ENCODE data around the gene FLNB.

FLNB gene

GRCh38 chr3:58008141-58009025 lies at the start of gene FLNB:
TSS of gene FLNB (plus strand) at chr3:58008422. CDS start at chr3:58008565, 143 bp downstream.
- DNase-seq (ENCODE audit: low read depth): peak; percentile 33

GRCh38 chr3:57958642-57959422 lies 49.4 kb upstream of the FLNB start:
- DNase-seq (ENCODE audit: low read depth): no peak

- no peak for DNase-seq (ENCODE audit: low read depth)
These were observed 48.6 kb upstream of the FLNB start for GRCh38 chr3:57959423-57960173.

GRCh38 chr3:57960174-57960505 lies 48.1 kb upstream of the FLNB start:
- DNase-seq (ENCODE audit: low read depth): no peak

- no peak for DNase-seq (ENCODE audit: low read depth)
These were observed 46.9 kb upstream of the FLNB start for GRCh38 chr3:57961177-57961827.

GRCh38 chr3:57961828-57962447 lies 46.3 kb upstream of the FLNB start:
- no peak for DNase-seq (ENCODE audit: low read depth)

GRCh38 chr3:57962448-57962834 lies 45.8 kb upstream of the FLNB start:
- no peak for DNase-seq (ENCODE audit: low read depth)

GRCh38 chr3:57963811-57964346 lies 44.3 kb upstream of the FLNB start:
- DNase-seq (ENCODE audit: low read depth): no peak

GRCh38 chr3:57966829-57967228 lies 41.4 kb upstream of the FLNB start:
- DNase-seq (ENCODE audit: low read depth): no peak

- no peak for DNase-seq (ENCODE audit: low read depth)
These were observed 40.6 kb upstream of the FLNB start for GRCh38 chr3:57967590-57967989.

GRCh38 chr3:57968501-57968900 lies 39.7 kb upstream of the FLNB start:
- DNase-seq (ENCODE audit: low read depth): no peak

- no peak for DNase-seq (ENCODE audit: low read depth)
These were observed 36.2 kb upstream of the FLNB start for GRCh38 chr3:57971975-57972374.

GRCh38 chr3:57972531-57973111 lies 35.6 kb upstream of the FLNB start:
- DNase-seq (ENCODE audit: low read depth): no peak

GRCh38 chr3:57973715-57974477 lies 34.3 kb upstream of the FLNB start:
- DNase-seq (ENCODE audit: low read depth): no peak

- DNase-seq (ENCODE audit: low read depth): peak; percentile 85
These were observed 33.3 kb upstream of the FLNB start for GRCh38 chr3:57974796-57975388.

GRCh38 chr3:57977818-57978235 lies 30.4 kb upstream of the FLNB start:
- no peak for DNase-seq (ENCODE audit: low read depth)

- DNase-seq (ENCODE audit: low read depth): no peak
These were observed 29.9 kb upstream of the FLNB start for GRCh38 chr3:57978316-57978715.

- no peak for DNase-seq (ENCODE audit: low read depth)
These were observed 27.8 kb upstream of the FLNB start for GRCh38 chr3:57980416-57980815.

- no peak for DNase-seq (ENCODE audit: low read depth)
These were observed 26.6 kb upstream of the FLNB start for GRCh38 chr3:57981483-57982087.

Data from stromal cell of bone marrow (primary cell).